PFSK-1 (cell line): Measurements from ENCODE around the gene SYTL1.

ENCODE experiments used
- FOXP2 ChIP-seq: optimal IDR thresholded peaks from 2 replicates; pipeline ENCODE3; 2011; ENCODE audit warnings: borderline replicate concordance, control low read depth, inconsistent platforms; ENCODE audit not compliant: insufficient read depth; ENCODE audit errors: extremely low read length, extremely low read depth
- POLR2AphosphoS5 ChIP-seq: IDR thresholded peaks from 2 replicates; pipeline ENCODE4 v1.6.1; 2012; ENCODE audit warnings: low read depth, mild to moderate bottlenecking, control low read depth, low read length, moderate library complexity
- SIN3A ChIP-seq: IDR thresholded peaks from 2 replicates; pipeline ENCODE4 v1.6.1; 2012; ENCODE audit warnings: mild to moderate bottlenecking, low read length, moderate library complexity, borderline replicate concordance; ENCODE audit not compliant: insufficient read depth
- TAF1 ChIP-seq: IDR thresholded peaks from 2 replicates; pipeline ENCODE4 v1.6.1; 2012; ENCODE audit warnings: low read length, control low read depth, borderline replicate concordance; ENCODE audit not compliant: insufficient read depth
- TF ChIP-seq, protein P1 (sequence below), 2 experiments: IDR thresholded peaks; 2 replicates each; pipeline versions ENCODE4 v1.6.1 to v1.8.0; 2011 to 2012; ENCODE audit warnings: low read depth in 2 of 2, low read length in 2 of 2, control low read depth in 1 of 2, inconsistent platforms in 1 of 2, mild to moderate bottlenecking in 1 of 2, moderate library complexity in 1 of 2; ENCODE audit not compliant: insufficient read depth in 1 of 2

DNA sequence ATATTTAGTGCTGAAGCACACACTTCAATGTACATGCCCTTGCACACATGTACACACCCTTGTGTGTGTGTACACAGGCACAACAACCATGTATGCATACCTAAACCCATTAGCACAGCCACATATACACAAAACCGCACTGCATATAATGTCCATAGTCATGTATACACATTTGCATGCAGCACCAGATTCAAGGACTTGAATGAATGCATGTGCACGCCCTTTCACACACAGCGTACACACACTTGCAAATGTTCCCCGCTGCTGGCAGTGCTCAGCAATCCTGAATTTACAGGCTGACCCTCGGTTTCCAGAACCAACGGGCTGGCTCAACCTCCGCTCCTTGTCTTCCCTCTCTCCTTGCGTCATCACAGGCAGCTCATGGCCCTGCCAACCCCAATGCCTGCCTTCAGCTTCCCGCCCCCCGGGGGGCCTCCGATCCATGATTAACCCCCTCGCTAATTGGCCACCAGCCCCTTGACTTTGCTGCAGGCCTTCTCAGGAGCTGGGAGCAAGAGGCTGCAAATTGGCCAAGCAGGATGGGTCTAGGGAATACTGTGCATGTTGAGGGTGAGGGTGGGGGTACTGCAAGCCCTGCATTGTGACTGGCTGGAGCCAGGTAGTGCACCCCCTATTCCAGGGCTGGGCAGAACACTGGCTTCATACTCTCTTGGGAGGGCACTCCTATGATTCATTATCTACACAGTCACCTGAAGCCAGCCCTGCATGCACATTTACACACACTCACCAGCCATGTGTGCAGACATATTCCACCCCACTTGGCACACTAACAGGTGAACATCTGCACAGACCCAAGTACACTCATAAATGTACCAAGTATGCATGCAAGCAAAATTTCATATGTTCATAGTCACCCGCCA lies 58.5 kb downstream of the SYTL1 start:
- no peak for TF ChIP-seq POLR2AphosphoS5
- no peak for TF ChIP-seq SIN3A
- no peak for TF ChIP-seq TAF1
- no peak for TF ChIP-seq FOXP2
- TF ChIP-seq, protein P1, sequence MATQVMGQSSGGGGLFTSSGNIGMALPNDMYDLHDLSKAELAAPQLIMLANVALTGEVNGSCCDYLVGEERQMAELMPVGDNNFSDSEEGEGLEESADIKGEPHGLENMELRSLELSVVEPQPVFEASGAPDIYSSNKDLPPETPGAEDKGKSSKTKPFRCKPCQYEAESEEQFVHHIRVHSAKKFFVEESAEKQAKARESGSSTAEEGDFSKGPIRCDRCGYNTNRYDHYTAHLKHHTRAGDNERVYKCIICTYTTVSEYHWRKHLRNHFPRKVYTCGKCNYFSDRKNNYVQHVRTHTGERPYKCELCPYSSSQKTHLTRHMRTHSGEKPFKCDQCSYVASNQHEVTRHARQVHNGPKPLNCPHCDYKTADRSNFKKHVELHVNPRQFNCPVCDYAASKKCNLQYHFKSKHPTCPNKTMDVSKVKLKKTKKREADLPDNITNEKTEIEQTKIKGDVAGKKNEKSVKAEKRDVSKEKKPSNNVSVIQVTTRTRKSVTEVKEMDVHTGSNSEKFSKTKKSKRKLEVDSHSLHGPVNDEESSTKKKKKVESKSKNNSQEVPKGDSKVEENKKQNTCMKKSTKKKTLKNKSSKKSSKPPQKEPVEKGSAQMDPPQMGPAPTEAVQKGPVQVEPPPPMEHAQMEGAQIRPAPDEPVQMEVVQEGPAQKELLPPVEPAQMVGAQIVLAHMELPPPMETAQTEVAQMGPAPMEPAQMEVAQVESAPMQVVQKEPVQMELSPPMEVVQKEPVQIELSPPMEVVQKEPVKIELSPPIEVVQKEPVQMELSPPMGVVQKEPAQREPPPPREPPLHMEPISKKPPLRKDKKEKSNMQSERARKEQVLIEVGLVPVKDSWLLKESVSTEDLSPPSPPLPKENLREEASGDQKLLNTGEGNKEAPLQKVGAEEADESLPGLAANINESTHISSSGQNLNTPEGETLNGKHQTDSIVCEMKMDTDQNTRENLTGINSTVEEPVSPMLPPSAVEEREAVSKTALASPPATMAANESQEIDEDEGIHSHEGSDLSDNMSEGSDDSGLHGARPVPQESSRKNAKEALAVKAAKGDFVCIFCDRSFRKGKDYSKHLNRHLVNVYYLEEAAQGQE (IDR thresholded peaks at IDR 0.05; ENCODE audit: insufficient read depth in 1 of 2, low read depth in 2 of 2, low read length in 2 of 2), result no peak
